ENCODE results near the gene TMEM131. TPM values are rescaled to one million over a fixed set of nuclear protein-coding genes. Genes with fewer than 3 reads are reported as not detected.
"Not testable (repeated sequence)": the region's sequence is repeated elsewhere in the genome, so short reads cannot be mapped to it uniquely, and the experiment has no call there.

TMEM131 gene
- total RNA-seq, 5 donors from 2014 or later (not counting 1 experiment from before 2014, with no cell fraction given): 39.3 to 43.9 (median 41.1) TPM

- H3K27me3 ChIP-seq (replicated peaks in 1 of 2; ENCODE audit: control insufficient read depth in 2 of 2, extremely low read depth in 1 of 2, insufficient read depth in 2 of 2, low read length in 1 of 2); H3K27ac Mint-ChIP-seq; ATAC-seq (replicated peaks in 1 of 4); H3K27me3 Mint-ChIP-seq; H3K4me1 ChIP-seq (ENCODE audit: control insufficient read depth in 1 of 2, extremely low read depth in 1 of 2, insufficient read depth in 2 of 2, low read length in 2 of 2); DNase-seq; CTCF ChIA-PET; H3K9me3 ChIP-seq; H3K4me3 Mint-ChIP-seq; H3K27ac ChIP-seq (ENCODE audit: low read length); H3K4me3 ChIP-seq (ENCODE audit: control insufficient read depth in 1 of 2, extremely low read depth in 1 of 2, low read length in 1 of 2); POLR2A ChIA-PET; H3K9me3 Mint-ChIP-seq: not testable (repeated sequence)
- Mint-ChIP-seq H3K4me1 (peaks cover 10 to 14% (median 12%) of the 10 kb centered on the region in 3 donors), H3K36me3 (peaks cover 45% of the 10 kb centered on the region)
- WGBS (ENCODE audit: insufficient coverage): 100% methylated on average over 9 of the region's 10 CpGs
- peaks cover 0 to 17% of the 10 kb centered on the region in 2 donors for H3K36me3 ChIP-seq (ENCODE audit: control insufficient read depth in 2 of 2, extremely low read depth in 1 of 2, insufficient read depth in 1 of 2, low read length in 1 of 2)
These were observed 166.5 kb downstream of the TMEM131 start for GRCh38 chr2:97829255-97829654.

- ATAC-seq (replicated peaks in 1 of 4): not testable (repeated sequence)
- peaks cover 49% of the 10 kb centered on the region for H3K36me3 Mint-ChIP-seq
These were observed 168.7 kb downstream of the TMEM131 start for GRCh38 chr2:97827013-97827412.

DNA sequence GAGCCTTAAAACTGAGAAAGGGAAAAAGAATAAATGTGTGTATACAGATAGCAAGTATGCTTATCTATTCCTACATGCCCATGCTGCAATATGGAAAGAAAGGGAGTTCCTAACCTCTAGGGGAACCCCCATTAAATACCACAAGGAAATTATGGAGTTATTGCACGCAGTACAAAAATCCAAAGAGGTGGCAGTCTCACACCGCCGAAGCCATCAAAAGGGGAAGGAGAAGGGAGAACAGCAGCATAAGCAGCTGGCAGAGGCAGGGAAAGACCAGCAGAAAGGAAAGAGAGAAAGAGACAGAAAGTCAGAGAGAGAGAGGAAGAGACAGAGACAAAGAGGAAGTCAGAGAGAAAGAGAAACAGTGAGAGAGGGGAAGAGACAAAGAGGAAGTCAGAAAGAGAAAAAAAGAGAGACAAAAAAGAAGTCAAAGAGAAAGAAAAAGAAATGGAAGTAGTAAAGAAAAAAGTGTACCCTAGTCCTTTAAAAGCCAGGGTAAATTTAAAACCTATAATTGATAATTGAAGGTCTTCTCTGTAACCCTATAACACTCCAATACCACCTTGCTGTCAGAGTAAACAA, 169.4 kb downstream of the TMEM131 start:
- ATAC-seq (replicated peaks in 1 of 4); H3K9me3 ChIP-seq; CTCF ChIA-PET; H3K27me3 ChIP-seq (replicated peaks in 1 of 2; ENCODE audit: control insufficient read depth in 2 of 2, extremely low read depth in 1 of 2, insufficient read depth in 2 of 2, low read length in 1 of 2); H3K27ac ChIP-seq (ENCODE audit: low read length); H3K4me3 Mint-ChIP-seq; H3K4me3 ChIP-seq (ENCODE audit: control insufficient read depth in 1 of 2, extremely low read depth in 1 of 2, low read length in 1 of 2); H3K27me3 Mint-ChIP-seq; H3K9me3 Mint-ChIP-seq; H3K27ac Mint-ChIP-seq; DNase-seq; H3K4me1 ChIP-seq (ENCODE audit: control insufficient read depth in 1 of 2, extremely low read depth in 1 of 2, insufficient read depth in 2 of 2, low read length in 2 of 2): not testable (repeated sequence)
- H3K36me3 ChIP-seq (ENCODE audit: control insufficient read depth in 2 of 2, extremely low read depth in 1 of 2, insufficient read depth in 1 of 2, low read length in 1 of 2): peaks cover 0 to 10% of the 10 kb centered on the region in 2 donors
- WGBS (ENCODE audit: insufficient coverage): 100% methylated on average over 2 of the region's 3 CpGs
- H3K36me3 Mint-ChIP-seq: peaks cover 55% of the 10 kb centered on the region
- peaks cover 10 to 14% (median 11%) of the 10 kb centered on the region in 3 donors for H3K4me1 Mint-ChIP-seq
- POLR2A ChIA-PET: interaction anchor here in 1 of 2 donors (0.7 kb wide), 1 partner anchor 11 kb away, joined by 4 read pairs; no protein-coding TSS in a partner anchor

More at GRCh38 chr2:97827013-97827412, 168.7 kb downstream of the TMEM131 start:
- peaks cover 10 to 14% (median 11%) of the 10 kb centered on the region in 3 donors for H3K4me1 Mint-ChIP-seq
- POLR2A ChIA-PET; H3K4me3 ChIP-seq (ENCODE audit: control insufficient read depth in 1 of 2, extremely low read depth in 1 of 2, low read length in 1 of 2); H3K4me1 ChIP-seq (ENCODE audit: control insufficient read depth in 1 of 2, extremely low read depth in 1 of 2, insufficient read depth in 2 of 2, low read length in 2 of 2); H3K27me3 Mint-ChIP-seq; DNase-seq; H3K4me3 Mint-ChIP-seq; H3K9me3 Mint-ChIP-seq; H3K27ac ChIP-seq (ENCODE audit: low read length); H3K27ac Mint-ChIP-seq; H3K9me3 ChIP-seq; H3K27me3 ChIP-seq (replicated peaks in 1 of 2; ENCODE audit: control insufficient read depth in 2 of 2, extremely low read depth in 1 of 2, insufficient read depth in 2 of 2, low read length in 1 of 2): not testable (repeated sequence)
- CTCF ChIA-PET: interaction anchor here in 1 of 2 donors (0.7 kb wide), 1 partner anchor 346 kb away, joined by 6 read pairs; no protein-coding TSS in a partner anchor
- 98% methylated on average over 13 of the region's 19 CpGs for WGBS (ENCODE audit: insufficient coverage)
- H3K36me3 ChIP-seq (ENCODE audit: control insufficient read depth in 2 of 2, extremely low read depth in 1 of 2, insufficient read depth in 1 of 2, low read length in 1 of 2): peaks cover 0 to 10% of the 10 kb centered on the region in 2 donors

DNA sequence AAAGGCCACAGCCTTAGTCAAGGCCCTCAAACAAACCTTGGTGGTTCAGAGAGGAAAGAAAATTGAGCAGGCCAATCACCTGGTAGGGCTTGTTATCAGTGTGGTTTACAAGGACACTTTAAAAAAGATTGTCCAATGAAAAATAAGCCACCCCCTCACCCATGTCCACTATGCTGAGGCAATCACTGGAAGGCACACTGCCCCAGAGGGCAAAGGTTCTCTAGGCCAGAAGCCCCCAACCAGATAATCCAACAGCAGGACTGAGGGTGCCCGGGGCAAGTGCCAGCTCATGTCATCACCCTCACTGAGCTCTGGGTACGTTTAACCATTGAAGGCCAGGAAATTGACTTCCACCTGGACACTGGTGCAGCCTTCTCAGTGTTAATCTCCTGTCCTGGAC, 171.7 kb downstream of the TMEM131 start:
- H3K4me1 Mint-ChIP-seq: peaks cover 7 to 14% (median 11%) of the 10 kb centered on the region in 3 donors
- H3K27ac ChIP-seq (ENCODE audit: low read length); H3K4me3 Mint-ChIP-seq; H3K9me3 ChIP-seq; CTCF ChIA-PET; H3K4me3 ChIP-seq (ENCODE audit: control insufficient read depth in 1 of 2, extremely low read depth in 1 of 2, low read length in 1 of 2); ATAC-seq (replicated peaks in 1 of 4); H3K27ac Mint-ChIP-seq; POLR2A ChIA-PET; H3K27me3 ChIP-seq (replicated peaks in 1 of 2; ENCODE audit: control insufficient read depth in 2 of 2, extremely low read depth in 1 of 2, insufficient read depth in 2 of 2, low read length in 1 of 2); DNase-seq; H3K9me3 Mint-ChIP-seq; H3K27me3 Mint-ChIP-seq; H3K36me3 ChIP-seq (ENCODE audit: control insufficient read depth in 2 of 2, extremely low read depth in 1 of 2, insufficient read depth in 1 of 2, low read length in 1 of 2); H3K4me1 ChIP-seq (ENCODE audit: control insufficient read depth in 1 of 2, extremely low read depth in 1 of 2, insufficient read depth in 2 of 2, low read length in 2 of 2): not testable (repeated sequence)
- peaks cover 50% of the 10 kb centered on the region for H3K36me3 Mint-ChIP-seq
- 100% methylated on average over 1 of the region's 2 CpGs for WGBS (ENCODE audit: insufficient coverage)

DNA sequence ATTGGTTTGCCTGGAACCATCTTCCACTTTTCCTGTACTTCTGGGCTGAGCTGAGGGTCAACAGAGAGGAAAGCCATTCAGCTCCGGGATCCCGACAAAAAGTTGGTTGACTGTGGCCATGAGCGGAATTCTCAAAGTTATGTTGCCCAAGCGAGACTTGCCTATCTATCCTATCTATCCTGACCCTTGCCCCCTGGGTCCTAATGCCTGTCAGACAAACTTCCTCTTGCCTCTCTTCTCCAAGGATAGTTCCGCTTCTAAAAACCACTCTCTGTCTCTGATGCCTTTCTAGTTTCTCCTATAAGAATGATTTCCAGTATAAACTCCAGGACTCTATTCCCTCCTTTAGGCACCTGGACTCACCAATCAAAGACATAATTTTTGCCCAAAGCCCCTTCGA, 173.9 kb downstream of the TMEM131 start:
- CTCF ChIA-PET: not testable (repeated sequence)
- H3K36me3 ChIP-seq (ENCODE audit: control insufficient read depth in 2 of 2, extremely low read depth in 1 of 2, insufficient read depth in 1 of 2, low read length in 1 of 2): peaks cover 0 to 14% of the 10 kb centered on the region in 2 donors

GRCh38 chr2:97819754-97820153, 176.0 kb downstream of the TMEM131 start:
- POLR2A ChIA-PET: no interaction called here
- CTCF ChIA-PET: no interaction called here
- DNase-seq (no peak), ATAC-seq (replicated peaks in 1 of 4) (no peak)
- Mint-ChIP-seq H3K9me3 (no peaks in the 10 kb centered on the region), H3K27me3 (no peaks in the 10 kb centered on the region), H3K36me3 (peaks cover 33% of the 10 kb centered on the region), H3K4me1 (no peaks in the 10 kb centered on the region), H3K27ac (no peak overlapping the region), H3K4me3 (no peak overlapping the region)
- Histone ChIP-seq H3K27ac (ENCODE audit: low read length) (no peak overlapping the region), H3K27me3 (replicated peaks in 1 of 2; ENCODE audit: control insufficient read depth in 2 of 2, extremely low read depth in 1 of 2, insufficient read depth in 2 of 2, low read length in 1 of 2) (no peaks in the 10 kb centered on the region), H3K9me3 (no peaks in the 10 kb centered on the region), H3K4me3 (ENCODE audit: control insufficient read depth in 1 of 2, extremely low read depth in 1 of 2, low read length in 1 of 2) (no peak overlapping the region), H3K36me3 (ENCODE audit: control insufficient read depth in 2 of 2, extremely low read depth in 1 of 2, insufficient read depth in 1 of 2, low read length in 1 of 2) (peaks cover 0 to 14% of the 10 kb centered on the region in 2 donors), H3K4me1 (ENCODE audit: control insufficient read depth in 1 of 2, extremely low read depth in 1 of 2, insufficient read depth in 2 of 2, low read length in 2 of 2) (no peaks in the 10 kb centered on the region)
- 100% methylated on average over 4 of the region's 6 CpGs for WGBS (ENCODE audit: insufficient coverage)

More for the DNA sequence above, 173.9 kb downstream of the TMEM131 start:
- H3K9me3 Mint-ChIP-seq; ATAC-seq (replicated peaks in 1 of 4); H3K4me1 ChIP-seq (ENCODE audit: control insufficient read depth in 1 of 2, extremely low read depth in 1 of 2, insufficient read depth in 2 of 2, low read length in 2 of 2); DNase-seq; H3K4me3 Mint-ChIP-seq; H3K27ac ChIP-seq (ENCODE audit: low read length); H3K9me3 ChIP-seq; H3K4me3 ChIP-seq (ENCODE audit: control insufficient read depth in 1 of 2, extremely low read depth in 1 of 2, low read length in 1 of 2); H3K27me3 ChIP-seq (replicated peaks in 1 of 2; ENCODE audit: control insufficient read depth in 2 of 2, extremely low read depth in 1 of 2, insufficient read depth in 2 of 2, low read length in 1 of 2); H3K27ac Mint-ChIP-seq; H3K4me1 Mint-ChIP-seq; POLR2A ChIA-PET; H3K27me3 Mint-ChIP-seq: not testable (repeated sequence)
- 92% methylated on average over 3 of the region's 6 CpGs for WGBS (ENCODE audit: insufficient coverage)
- peaks cover 43% of the 10 kb centered on the region for H3K36me3 Mint-ChIP-seq
